ENCODE results near the gene TERF2IP.

TERF2IP gene

DNA sequence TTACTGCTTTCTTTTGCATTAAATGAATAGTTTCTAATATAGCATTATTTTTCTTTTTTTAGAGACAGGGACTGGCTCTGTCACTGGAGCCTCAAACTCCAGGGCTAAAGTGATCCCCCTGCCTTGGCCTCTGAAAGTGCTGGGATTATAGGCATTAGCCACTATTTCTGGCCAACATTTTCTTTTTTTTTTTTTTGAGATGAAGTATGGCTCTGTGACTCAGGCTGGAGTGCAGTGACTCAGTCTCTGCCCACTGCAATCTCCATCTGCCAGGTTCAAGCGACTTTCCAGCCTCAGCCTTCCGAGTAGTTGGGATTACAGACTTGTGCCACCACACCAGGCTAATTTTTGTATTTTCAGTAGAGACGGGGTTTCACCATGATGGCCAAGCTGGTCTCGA lies 55.7 kb downstream of the TERF2IP start:
- in situ Hi-C loops (cut with MboI; ENCODE audit: low pct_unique_long_range_greater_than_20kb, low sequenced_read_pairs), result no loop called here
- DNase-seq, result no peak

All from KBM-7 (cell line).